Measurements from ENCODE around the gene RASGEF1C.
"Not testable (repeated sequence)": the region's sequence is repeated elsewhere in the genome, so short reads cannot be mapped to it uniquely, and the experiment has no call there.

Gene RASGEF1C

DNA sequence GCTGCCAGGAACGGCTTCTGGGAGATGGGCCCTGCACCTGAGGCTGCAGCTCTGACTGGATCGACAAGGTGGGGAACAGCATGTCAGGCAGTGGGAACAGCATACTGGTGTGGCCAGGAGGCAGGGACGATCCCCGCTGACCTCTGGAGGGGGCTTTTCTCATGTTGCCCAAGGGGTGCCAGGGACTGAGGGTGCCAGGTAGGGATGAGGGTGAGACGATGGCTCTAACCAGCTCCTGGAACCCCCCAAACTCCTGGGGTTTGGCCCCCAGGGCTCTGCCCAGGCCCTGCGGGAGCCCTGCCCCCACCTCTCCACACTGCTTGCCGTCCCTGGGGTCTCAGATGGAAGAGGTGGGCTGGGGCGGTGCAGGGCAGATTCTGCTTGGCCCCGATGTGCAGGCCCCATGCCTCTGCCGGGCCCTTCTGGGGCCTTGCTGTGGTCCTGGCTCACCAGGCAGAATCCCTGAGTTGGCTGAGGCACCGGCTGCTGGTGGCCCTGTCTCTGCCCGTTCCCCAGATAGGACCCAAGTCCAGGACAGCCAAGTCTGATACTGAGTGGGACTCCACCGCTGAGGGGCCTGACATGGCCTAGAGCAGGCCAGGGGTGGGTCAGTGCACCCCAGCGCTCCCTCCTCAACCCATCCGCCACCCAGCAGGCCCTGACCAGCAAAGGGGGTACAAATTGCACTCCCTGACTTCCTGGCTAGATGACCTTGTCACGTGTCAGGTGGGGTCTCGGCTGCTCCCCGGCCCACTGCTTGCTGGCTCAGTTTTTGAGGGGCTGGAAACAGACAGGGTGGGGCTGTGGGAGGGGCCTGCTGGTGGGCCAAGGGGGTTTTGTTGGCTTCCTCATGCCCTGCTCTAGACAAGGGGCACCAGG is 109.0 kb downstream of the RASGEF1C start:
- no peak for DNase-seq (ENCODE audit: low spot score)

DNA sequence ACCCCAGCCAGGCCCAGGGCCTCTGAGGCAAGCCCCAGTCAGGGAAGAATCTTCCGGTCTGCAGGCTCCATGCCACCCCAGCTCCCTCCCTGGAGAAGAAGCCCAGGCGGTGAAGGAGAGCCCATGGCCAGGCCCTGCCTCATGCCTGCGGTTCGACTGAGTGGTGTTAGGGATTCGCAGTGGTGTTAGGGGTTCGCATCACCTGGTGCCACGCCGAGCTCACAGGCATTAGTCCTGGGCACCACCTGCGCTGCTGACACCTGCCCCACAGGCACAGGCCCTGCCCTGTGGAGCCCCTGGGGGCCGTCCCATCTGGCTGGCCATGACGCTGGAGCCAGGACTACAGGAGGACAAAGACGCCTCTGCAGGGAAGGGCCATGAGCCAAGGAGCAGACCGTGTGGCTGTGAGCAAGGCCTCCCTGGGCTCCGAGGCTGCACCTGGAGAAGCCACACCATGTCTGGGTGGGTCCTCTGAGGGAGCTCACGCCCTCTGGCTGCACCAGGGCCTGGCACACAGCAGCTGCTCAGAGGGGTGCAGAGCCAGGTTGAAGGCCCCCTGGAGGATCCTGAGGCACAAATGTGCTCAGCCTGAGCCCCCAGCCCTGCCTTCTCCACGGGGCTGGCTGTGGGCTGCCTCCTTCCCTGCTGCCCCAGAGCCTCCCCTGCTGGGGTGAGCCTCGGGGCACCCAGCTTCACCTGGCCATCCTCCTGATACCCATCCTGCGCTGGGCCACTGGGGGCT is 109.8 kb downstream of the RASGEF1C start:
- no peak for DNase-seq (ENCODE audit: low spot score)

DNA sequence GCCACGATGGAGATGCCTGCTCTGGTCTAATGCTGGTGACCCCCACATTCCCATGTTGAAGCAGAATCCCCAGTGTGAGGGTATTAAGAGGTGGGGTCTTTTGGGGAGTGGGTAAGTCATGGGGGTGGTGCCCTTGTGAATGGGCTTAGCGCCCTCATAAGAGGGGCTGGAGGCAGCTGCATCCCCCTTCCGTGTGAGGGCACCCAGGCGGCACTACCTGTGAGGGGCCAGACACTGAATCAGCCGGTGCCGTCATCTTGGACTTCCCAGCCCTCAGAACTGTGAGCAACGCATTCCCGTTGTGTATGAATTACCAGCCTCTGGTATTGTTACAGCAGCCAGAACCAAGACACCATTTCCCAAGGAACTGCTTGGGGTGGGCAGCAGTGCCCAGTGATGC is 110.5 kb downstream of the RASGEF1C start:
- DNase-seq (ENCODE audit: low spot score) = no peak

DNA sequence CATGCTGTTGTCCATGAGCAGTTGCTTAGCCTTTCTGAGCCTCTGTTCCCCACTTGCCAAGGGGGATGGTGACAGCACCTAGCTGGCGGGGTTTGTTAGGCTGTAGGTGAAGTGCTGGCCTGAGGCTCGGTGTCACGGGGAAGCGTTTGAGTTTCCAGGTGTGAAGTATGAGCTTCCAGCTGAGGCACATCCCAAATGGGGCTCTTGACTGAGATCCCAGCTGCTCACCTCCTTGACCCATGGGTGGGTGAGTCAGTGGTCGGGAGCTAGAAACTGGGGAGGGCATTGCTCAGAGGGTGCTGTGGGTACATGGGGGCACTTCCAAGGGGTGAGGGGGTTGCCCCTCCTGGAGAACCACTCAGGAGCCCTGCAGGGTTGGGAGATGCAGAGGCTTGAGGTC is 111.1 kb downstream of the RASGEF1C start:
- no peak for DNase-seq (ENCODE audit: low spot score)

DNA sequence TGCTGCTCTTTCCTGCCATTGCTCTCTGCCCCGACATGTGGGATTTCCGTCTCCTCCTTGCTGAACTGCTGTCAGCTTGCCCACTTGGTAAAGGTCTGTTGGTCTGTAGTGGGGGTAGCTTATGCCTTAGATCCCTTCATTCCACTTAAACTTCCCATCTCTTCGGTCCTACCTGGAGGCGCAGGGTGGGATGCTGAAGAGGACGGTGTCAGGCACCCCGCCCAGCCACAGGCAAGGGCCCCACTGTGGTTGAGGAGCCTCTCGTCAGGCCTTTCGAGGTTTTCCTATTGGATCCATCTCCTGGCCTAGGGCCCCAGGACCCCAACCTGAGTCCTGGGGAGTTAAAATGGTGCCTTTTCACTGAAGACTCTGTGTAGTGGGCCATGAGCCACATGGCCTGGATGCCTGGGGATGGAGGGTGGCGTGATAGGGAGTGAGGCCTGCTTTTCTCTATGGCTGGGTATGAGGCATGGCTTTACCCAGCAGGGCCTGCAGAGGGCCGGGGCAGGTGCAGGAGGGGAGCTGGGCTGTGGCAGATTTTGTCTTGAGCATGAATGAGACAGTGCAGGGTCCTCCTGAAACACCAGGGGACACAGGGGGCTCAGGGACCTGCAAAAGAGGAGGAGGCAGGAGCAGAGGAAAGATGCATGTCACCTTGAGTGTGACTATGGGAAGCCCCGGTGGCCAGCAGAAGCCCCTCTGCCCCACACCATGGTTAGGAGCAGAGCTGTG is 111.7 kb downstream of the RASGEF1C start:
- DNase-seq (ENCODE audit: low spot score) = no peak

DNA sequence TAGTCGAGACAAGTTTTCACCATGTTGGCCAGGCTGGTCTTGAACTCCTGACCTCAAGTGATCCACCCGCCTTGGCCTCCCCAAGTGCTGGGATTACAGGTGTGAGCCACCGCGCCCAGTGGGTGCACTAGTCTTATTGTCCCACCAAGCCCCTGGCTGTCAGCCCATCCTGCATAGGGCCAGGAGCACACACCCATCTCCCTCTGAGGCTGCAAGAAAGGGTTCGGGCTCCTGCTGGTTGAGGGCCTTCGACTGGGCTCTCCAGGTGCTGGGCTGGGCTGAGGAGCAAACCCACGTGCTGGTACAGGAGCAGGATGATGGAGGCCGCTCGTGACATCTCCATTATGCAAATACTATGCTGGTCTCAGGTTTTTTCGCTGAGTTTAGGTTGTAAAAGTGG is 112.4 kb downstream of the RASGEF1C start:
- DNase-seq (ENCODE audit: low spot score) = no peak

DNA sequence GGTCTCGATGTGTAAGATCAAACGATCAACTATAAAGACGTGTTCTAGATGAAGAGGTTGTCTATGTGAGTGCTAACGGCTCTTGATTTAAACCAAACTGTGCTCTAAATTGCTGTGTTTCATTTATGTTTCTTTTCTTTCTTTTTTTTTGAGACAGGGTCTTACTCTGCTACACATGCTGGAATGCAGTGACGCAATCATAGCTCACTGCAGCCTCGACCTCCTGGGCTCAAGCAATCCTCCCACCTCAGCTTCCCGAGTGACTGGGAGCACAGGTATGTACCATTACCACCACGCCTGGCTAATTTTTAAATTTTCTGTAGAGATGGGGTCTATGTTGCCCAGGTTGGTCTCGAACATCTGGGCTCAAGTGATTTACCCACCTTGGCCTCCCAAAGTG is 113.5 kb downstream of the RASGEF1C start:
- DNase-seq (ENCODE audit: low spot score) = no peak

DNA sequence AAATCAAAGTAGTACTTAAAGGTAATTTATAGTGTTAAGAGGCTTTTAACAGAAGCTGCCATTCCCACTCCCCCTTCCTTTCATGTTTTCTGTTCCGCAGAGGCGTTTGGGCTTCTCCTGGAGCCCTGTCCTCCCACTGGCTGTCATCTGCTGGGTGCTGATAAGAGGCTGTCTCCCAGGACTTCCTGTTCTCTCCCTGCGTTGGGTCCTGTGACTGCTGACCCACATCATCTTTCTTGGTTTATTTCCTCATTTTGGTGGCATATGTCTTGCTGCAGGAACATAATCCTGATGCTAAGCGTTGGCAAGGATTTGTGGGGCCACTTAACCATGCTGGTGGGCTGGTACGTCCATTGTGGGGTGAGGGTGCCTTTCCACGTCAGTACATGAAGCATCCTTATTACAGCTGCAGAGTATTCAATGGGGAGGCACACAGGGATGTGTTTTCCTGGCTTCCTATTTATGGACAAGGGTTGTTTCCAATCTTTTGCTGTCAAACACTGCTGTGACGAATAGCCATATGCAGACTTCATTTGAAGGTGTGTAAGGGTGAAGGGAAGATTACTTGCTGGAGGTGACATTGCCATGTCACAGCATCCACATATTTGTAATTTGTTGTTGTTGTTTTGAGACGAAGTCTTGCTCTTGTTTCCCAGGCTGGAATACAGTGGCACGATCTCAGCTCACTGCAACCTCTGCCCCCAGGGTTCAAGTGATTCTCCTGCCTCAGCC is 115.2 kb downstream of the RASGEF1C start:
- DNase-seq (ENCODE audit: low spot score) = no peak

DNA sequence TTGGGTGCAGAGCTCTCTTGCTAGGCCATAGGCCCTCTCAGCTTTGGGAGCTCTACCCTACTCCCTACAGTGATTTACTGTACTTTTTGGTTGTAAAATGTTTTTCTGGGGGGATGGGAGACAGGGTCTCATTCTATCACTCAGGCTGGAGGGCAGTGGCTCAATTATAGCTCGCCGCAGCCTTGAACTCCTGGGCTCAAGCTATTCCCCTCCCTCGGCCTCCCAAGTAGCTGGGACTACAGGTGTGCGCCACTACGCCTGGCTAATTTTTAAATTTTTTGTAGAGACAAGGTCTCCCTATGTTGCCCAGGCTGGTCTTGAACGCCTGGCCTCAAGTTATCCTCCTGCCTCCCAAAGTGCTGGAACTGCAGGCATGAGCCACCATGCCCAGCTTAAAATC is 115.8 kb downstream of the RASGEF1C start:
- DNase-seq (ENCODE audit: low spot score) = no peak

DNA sequence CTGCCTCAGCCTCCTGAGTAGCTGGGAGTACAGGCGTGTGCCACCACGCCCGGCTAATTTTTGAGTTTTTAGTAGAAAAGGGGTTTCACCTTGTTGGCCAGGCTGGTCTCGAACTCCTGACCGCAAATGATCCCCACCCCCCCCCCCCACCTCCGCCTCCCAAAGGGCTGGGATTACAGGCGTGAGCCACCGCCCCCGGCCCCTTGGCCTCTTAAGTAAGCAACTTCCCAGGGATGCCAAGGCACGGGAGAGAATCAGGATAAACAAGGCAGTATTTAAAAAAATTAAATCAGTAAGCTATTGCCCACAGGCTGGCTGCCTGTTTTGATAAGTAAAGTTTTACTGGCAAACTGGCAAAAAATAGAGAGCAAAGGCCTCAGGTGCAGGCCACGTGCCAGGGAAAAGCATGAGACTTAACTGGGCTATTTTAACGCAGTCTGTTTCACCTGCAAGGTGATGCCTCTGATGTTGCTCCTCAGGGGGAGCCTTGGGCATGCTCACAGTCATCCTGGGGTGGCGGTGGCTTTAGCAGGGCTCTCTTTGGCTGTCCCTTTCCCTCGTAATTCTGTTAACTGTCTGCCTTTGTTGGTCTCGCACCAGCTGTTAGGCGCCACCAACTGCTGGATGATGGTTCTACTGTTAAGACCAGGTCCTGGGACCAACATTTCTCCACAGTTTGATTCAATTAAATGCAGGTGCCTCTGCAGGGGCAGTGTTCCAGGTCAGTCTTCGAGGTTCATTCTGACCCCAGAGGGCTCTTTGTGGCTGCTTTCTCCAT is 118.1 kb downstream of the RASGEF1C start:
- no peak for DNase-seq (ENCODE audit: low spot score)

DNA sequence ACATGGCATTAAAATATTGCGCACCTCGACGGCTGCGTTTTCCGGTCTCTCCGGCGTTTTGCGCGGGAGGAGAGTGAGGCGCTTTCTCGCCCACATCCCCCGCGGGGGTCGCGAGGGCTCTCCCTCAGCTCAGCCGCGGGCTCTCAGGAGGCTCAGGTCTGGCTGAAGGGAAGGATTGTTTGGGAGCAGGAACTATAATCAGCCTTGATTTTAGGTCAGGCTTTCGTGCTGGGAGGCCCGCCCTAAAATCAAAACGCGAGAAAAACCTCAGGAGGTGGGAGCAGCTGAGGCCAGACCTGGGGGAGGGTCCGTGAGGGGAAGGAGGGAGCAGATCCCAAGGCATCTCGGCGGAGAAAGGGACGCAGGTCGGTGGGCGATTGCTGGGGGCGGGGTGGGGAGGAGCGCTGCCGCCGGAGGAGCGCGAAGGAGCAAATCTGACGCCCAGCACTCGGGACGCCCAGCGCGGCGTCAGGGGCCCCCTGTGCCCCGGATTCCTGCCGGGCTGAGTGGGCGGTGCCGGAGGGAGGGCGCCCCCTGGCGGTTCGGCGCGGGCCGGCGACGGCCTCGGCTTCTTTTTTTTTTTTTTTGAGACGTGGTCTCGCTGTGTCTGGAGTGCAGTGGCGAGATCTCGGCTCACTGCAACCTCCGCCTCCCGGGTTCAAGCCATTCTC is 118.8 kb downstream of the RASGEF1C start:
- peak; percentile 85 for DNase-seq (ENCODE audit: low spot score)

DNA sequence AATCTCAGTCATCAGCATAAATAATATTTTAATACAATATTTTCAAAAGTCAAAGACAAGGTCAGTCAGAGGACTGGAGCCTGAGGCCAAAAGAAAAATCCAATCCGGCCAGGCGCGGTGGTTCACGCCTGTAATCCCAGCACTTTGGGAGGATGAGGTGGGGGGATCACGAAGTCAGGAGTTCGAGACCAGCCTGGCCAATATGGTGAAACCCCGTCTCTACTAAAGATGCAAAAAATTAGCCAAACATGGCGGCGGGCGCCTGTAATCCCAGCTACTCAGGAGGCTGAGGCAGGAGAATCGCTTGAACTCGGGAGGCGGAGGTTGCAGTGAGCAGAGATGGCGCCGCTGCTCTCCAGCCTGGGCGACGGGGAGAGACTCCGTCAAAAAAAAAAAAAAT is 119.4 kb downstream of the RASGEF1C start:
- DNase-seq (ENCODE audit: low spot score) = not testable (repeated sequence)

DNA sequence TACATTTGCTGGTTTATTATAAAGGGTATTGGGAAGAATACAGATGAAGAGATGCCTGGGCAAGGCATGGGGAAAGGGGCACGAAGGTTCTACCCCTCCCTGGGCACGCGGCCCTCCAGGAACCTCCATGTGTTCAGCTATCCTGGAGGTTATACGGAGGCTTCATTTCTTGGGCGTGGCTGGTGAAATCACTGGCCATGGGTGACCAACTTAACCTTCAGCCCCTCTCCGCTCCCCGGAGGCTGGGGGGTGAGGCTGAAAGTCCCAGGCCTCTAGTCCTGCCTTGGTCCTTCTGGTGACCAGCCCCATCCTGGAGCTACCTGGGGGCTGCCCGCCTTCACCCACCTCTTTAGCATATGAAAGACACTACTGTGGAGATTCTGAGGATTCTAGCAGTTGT is 120.5 kb downstream of the RASGEF1C start:
- no peak for DNase-seq (ENCODE audit: low spot score)

DNA sequence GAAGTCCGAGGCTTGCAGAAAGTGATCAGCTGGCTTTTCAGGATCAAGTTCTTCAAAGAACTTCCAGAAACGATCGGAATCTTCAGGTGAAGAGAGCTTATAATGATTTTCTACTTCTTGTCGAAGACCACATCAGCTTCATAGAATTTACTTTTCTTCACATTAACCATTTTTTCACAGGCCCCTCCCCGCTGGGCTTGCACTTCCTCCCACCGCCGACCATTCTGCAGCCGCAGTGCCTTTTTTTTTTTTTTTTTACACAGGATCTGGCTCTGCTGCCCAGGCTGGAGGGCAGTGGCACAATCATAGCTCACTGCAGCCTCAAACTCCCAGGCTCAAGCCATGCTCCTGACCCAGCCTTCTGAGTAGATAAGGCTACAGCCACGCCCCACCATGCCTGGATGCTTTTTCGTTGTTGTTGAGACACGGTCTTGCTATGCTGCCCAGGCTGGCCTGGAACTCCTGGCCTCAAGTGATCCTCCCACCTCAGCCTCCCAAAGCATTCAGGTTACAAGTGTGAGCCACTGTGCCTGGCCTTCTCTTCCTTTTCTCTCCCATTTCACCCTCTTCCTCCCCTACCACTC is 122.1 kb downstream of the RASGEF1C start:
- DNase-seq (ENCODE audit: low spot score) = no peak

DNA sequence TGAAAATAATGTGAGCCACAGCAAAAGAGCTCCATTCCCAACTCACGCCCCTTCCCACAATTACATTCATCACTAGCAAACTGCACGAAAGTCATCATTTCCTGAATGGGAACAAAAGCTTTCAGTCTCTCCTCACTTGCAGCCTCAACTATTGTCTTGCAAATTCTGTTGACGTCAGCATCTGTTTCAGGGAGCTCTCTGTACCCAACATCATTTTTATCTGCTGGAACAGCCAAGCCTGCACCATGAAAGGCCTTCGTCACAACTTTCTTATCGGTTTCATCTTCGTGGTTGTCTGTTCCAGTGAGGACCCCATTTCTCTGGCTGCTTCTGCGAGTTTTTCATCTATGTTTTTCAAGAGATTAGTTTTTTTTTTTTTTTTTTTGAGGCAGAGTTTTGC is 123.2 kb downstream of the RASGEF1C start:
- no peak for DNase-seq (ENCODE audit: low spot score)

DNA sequence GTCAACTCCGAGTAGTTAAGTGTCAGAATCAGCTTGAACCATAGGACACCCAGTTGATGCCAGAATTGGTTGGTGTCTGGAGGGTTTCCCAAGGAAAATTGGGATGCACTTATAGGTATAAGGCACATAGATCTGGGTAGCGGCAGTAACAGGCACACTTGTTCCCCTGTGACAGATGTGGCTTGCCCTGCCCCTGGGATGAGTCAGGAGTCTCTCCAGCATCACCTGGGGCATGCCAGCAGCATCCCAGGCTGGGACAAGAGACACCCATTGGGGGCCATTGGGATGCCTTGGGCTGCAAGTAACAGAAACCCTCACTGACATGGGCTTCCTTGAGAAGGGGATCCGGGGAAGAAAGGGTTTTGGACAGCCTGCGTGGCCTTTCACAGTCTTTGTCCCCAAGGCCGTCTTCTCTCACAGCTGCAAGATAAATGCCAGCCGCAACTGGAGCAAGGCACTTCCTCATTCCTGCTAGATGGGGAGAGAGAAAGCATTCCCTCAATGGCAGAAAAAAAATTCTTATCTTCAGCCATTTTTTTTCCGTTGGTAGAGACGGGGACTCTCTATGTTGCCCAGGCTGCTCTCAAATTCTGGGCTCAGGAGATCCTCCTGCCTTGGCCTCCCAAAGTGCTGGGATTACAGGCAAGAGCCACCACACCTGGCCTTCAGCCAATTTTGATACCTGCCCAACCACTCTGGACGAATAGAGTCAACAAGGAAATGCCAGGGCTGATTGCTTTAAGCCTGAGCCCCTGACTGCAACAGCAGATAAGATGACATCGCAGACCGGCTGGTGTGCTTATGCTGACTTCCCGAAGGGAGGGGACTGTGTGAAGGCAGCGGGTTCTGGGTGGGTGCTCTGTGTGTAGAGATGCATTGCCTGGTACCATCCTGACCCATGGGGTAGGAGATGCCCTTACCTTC is 124.1 kb downstream of the RASGEF1C start:
- no peak for DNase-seq (ENCODE audit: low spot score)

DNA sequence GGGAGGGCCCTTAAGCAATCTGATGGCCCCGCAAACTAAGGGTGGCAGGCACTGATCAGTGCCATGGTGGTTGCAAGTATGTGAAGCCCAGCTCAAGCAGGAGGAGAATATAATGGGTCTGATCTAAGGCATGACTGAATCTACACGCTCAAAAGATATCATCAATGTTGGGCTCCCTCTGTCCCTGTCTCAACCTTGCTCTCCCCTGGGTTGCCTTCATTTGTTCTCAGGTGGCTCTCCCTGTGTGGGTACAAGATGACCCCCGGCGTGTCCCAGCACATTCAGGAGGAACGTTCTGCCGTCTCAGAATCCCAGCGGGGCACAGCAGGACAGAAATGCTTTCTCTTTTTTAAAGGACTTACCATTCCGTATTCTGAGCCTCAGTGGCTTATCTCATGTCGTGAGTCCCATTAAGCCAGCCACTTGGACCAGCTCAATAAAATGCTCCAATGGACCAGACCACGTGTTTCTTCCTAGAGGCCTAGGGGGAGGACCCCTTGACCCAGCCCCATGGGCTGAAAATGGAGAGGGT is 125.4 kb downstream of the RASGEF1C start:
- DNase-seq (ENCODE audit: low spot score) = no peak

DNA sequence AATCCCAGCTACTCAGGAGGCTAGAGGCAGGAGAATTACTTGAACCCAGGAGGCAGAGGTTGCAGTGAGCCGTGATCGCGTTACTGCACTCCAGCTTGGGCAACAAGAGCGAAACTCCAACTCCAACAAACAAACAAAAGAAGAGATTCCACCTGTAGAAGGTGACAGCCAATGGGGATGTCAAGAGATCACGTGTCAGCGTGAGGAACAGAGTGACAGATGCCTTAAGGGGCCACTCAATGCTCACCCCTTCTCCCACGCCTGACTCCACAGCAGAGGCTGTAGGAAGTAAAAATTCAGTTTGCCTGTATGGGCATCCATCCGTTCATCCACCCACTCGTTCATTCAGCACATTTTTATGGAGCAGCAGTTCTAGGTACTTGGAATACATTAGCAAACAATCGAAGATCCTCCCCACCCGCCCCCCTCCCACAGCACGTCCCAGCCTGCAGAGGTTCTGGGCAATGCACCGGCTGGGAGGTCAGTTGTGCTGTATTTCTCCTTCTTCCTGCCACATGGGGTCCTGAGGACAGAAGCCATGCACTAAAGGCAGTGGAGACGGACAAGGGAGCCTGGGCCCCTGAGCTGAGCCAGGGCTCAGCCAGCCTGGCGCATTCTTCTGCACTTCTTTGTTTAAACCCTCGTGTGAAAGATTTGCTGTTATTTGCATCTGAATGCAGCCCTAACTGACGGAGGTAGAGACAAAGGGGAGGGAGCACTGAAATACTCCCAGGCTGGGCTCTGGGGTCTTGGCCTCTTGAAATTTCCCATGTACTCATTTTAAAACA is 126.2 kb downstream of the RASGEF1C start:
- no peak for DNase-seq (ENCODE audit: low spot score)

All from AG08396 (cell line).